Upper lobe of left lung (tissue), 4 donors: Measurements from ENCODE around the gene CTBP2.

Source experiments
- POLR2A ChIP-seq, 4 donors: fragments of 450-650 bp; IDR thresholded peaks; one replicate each; pipeline ENCODE4 v1.5.1; 2016 to 2017; ENCODE audit warnings: antibody characterized with exemption in 4 of 4, mild to moderate bottlenecking in 2 of 4
- POLR2AphosphoS5 ChIP-seq, 2 donors: sonication (generic); formaldehyde crosslinking; IDR thresholded peaks; one replicate each; pipeline ENCODE4 v1.5.1; 2017; ENCODE audit warnings: antibody characterized with exemption in 2 of 2
- TF ChIP-seq, protein P1 (sequence below), 6 experiments: fragments of 450-650 bp in 4 of 6; fragments of 200-600 bp in 2 of 6; sonication (generic) in 2 of 6; IDR thresholded peaks; one replicate each; pipeline ENCODE4 v1.5.1; 2016 to 2019; ENCODE audit warnings: antibody characterized with exemption in 6 of 6

DNA sequence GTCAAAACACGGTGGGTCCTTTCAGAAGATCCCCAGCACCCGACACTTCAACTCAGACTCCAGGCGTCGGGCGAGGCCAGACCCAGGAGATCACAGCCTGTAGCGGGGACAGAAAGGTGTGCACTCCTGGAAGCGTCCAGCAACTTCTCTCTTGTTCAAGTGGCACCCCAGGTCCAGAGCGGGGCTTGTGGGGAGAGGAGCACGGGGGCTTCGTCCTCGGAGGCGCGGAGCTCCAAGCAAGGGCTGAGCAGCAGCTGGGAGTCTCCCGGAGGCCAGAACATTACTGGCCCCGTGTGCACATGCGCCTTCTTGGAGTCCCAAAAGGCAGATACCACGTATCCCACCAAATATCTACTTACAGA is 163.5 kb downstream of the CTBP2 start:
- TF ChIP-seq, protein P1, sequence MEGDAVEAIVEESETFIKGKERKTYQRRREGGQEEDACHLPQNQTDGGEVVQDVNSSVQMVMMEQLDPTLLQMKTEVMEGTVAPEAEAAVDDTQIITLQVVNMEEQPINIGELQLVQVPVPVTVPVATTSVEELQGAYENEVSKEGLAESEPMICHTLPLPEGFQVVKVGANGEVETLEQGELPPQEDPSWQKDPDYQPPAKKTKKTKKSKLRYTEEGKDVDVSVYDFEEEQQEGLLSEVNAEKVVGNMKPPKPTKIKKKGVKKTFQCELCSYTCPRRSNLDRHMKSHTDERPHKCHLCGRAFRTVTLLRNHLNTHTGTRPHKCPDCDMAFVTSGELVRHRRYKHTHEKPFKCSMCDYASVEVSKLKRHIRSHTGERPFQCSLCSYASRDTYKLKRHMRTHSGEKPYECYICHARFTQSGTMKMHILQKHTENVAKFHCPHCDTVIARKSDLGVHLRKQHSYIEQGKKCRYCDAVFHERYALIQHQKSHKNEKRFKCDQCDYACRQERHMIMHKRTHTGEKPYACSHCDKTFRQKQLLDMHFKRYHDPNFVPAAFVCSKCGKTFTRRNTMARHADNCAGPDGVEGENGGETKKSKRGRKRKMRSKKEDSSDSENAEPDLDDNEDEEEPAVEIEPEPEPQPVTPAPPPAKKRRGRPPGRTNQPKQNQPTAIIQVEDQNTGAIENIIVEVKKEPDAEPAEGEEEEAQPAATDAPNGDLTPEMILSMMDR (IDR thresholded peaks at IDR 0.05): no peak
- TF ChIP-seq POLR2A (IDR thresholded peaks at IDR 0.05): no peak
- TF ChIP-seq POLR2AphosphoS5 (IDR thresholded peaks at IDR 0.05): no peak
